PC-9 (cell line): ENCODE results near the gene RPL19. TPM values are rescaled to one million over a fixed set of nuclear protein-coding genes. Genes with fewer than 3 reads are reported as not detected.
A peak's percentile ranks its signal among the peaks of the same experiment; 100 is the strongest.

Experiments
- BruUV-seq: library from RNA; stranded (reverse); fragments of 400-500 nt; replicated peaks from 2 replicates; lab custom pipeline; 2021; lab: Mats Ljungman, UMichigan
- CTCF ChIA-PET: fragments of 300-600 bp; sonication (Branson Sonifier 250); formaldehyde crosslinking; loops from one replicate; lab custom pipeline; 2022; ENCODE audit warnings: antibody characterized with exemption; lab: Charles Lee
- POLR2A ChIA-PET: fragments of 300-600 bp; sonication (Branson Sonifier 250); formaldehyde crosslinking; loops from one replicate; lab custom pipeline; 2022; ENCODE audit warnings: antibody characterized with exemption; ENCODE audit not compliant: unreplicated experiment; lab: Charles Lee
- DNase-seq, 2 experiments: peaks; one replicate each; pipeline versions ENCODE4 v3.0.0 to v3.0.0-alpha.2; 2015 to 2022; ENCODE audit warnings: mixed read lengths in 1 of 2
- H2AFZ ChIP-seq: fragments of 200-600 bp; sonication (generic); 2 replicates; pipeline ENCODE4 v1.8.1; 2017; ENCODE audit warnings: antibody characterized with exemption
- H3F3A ChIP-seq: fragments of 200-600 bp; sonication (generic); 2 replicates; pipeline ENCODE4 v1.8.1; 2017; ENCODE audit warnings: antibody characterized with exemption, mild to moderate bottlenecking, low read depth; ENCODE audit not compliant: insufficient read depth
- H3K27ac ChIP-seq: fragments of 200-600 bp; sonication (generic); 2 replicates; pipeline ENCODE4 v1.6.1; 2016; ENCODE audit warnings: mixed run types
- H3K27me3 ChIP-seq: fragments of 200-600 bp; sonication (generic); 2 replicates; pipeline ENCODE4 v1.6.1; 2016; ENCODE audit warnings: low read depth, mixed run types; ENCODE audit not compliant: insufficient read depth
- H3K36me3 ChIP-seq: fragments of 200-600 bp; sonication (generic); 2 replicates; pipeline ENCODE4 v1.6.1; 2016; ENCODE audit warnings: low read depth, mixed run types
- H3K4me1 ChIP-seq: fragments of 200-600 bp; sonication (generic); replicated peaks from 2 replicates; pipeline ENCODE4 v1.6.1; 2016; ENCODE audit warnings: mixed run types; ENCODE audit not compliant: insufficient read depth
- H3K4me2 ChIP-seq: fragments of 200-600 bp; sonication (generic); 2 replicates; pipeline ENCODE4 v1.6.1; 2017; ENCODE audit warnings: mixed run types
- H3K4me3 ChIP-seq: fragments of 200-600 bp; sonication (generic); 2 replicates; pipeline ENCODE4 v1.6.1; 2016; ENCODE audit warnings: mixed run types
- H3K79me2 ChIP-seq: fragments of 200-600 bp; sonication (generic); 2 replicates; pipeline ENCODE4 v1.6.1; 2017; ENCODE audit warnings: low read depth, mixed run types
- H3K9me2 ChIP-seq: fragments of 200-600 bp; sonication (generic); 2 replicates; pipeline ENCODE4 v1.8.1; 2017; ENCODE audit warnings: mild to moderate bottlenecking; ENCODE audit not compliant: insufficient read depth
- H3K9me3 ChIP-seq: fragments of 200-600 bp; sonication (generic); 2 replicates; pipeline ENCODE4 v1.8.1; 2016; ENCODE audit warnings: low read depth; ENCODE audit not compliant: insufficient read depth
- H4K20me1 ChIP-seq: fragments of 200-600 bp; sonication (generic); 2 replicates; pipeline ENCODE4 v1.8.1; 2017; ENCODE audit not compliant: insufficient read depth
- CTCF ChIP-seq: fragments of 200-600 bp; sonication (generic); conservative IDR thresholded peaks from 2 replicates; pipeline ENCODE4 v1.6.1; 2017; ENCODE audit warnings: mixed run types, antibody characterized with exemption, mild to moderate bottlenecking, moderate library complexity
- EZH2 ChIP-seq: fragments of 200-600 bp; sonication (generic); IDR thresholded peaks from 2 replicates; pipeline ENCODE4 v1.8.0; 2017; ENCODE audit warnings: antibody characterized with exemption, low read depth
- intact Hi-C: fragments of 100-400 bp; cut with micrococcal nuclease; formaldehyde crosslinking; loops from one replicate; pipeline ENCODE4 v1.10.0; 2022; ENCODE audit not compliant: unreplicated experiment
- total RNA-seq: library from RNA; stranded (reverse); gene quantifications from 2 replicates; pipeline ENCODE4 v1.2.3, GENCODE V29; 2021

RPL19 gene
- total RNA-seq, 1 experiment from 2014 or later, result 1,670 TPM

GRCh38 chr17:39194089-39194984 lies 5.7 kb upstream of the RPL19 start:
- H3K4me1 ChIP-seq, result peaks cover 15% of the 10 kb centered on the region
- no peak for DNase-seq
- CTCF ChIA-PET, result no interaction called here
- H3K79me2 ChIP-seq, result peaks cover 14% of the 10 kb centered on the region
- no peak for TF ChIP-seq EZH2
- TF ChIP-seq CTCF, result no peak
- no peaks in the 10 kb centered on the region for H3K27me3 ChIP-seq
- no peak overlapping the region for H3K4me2 ChIP-seq
- no peaks in the 10 kb centered on the region for H4K20me1 ChIP-seq
- H3K27ac ChIP-seq, result no peak overlapping the region
- no peaks in the 10 kb centered on the region for H3K9me3 ChIP-seq
- H3K4me3 ChIP-seq, result no peak overlapping the region
- H3K9me2 ChIP-seq, result no peaks in the 10 kb centered on the region
- no peak overlapping the region for H2AFZ ChIP-seq
- peaks cover 20% of the 10 kb centered on the region for H3F3A ChIP-seq
- POLR2A ChIA-PET, result no interaction called here
- H3K36me3 ChIP-seq, result no peaks in the 10 kb centered on the region
- no TSS peak for BruUV-seq
- intact Hi-C loops, result no loop called here

GRCh38 chr17:39194985-39195524 lies 5.0 kb upstream of the RPL19 start:
- Histone ChIP-seq H3K27me3 (no peaks in the 10 kb centered on the region), H4K20me1 (no peaks in the 10 kb centered on the region), H3K4me1 (peaks cover 17% of the 10 kb centered on the region), H3K9me2 (no peaks in the 10 kb centered on the region), H3K4me3 (no peak overlapping the region), H3K27ac (no peak overlapping the region), H3F3A (peaks cover 25% of the 10 kb centered on the region), H3K36me3 (no peaks in the 10 kb centered on the region), H2AFZ (no peak overlapping the region), H3K9me3 (no peaks in the 10 kb centered on the region), H3K4me2 (no peak overlapping the region), H3K79me2 (peaks cover 15% of the 10 kb centered on the region)
- CTCF ChIA-PET, result interaction anchor here (2.0 kb wide), 1 partner anchor 42 kb away, joined by 4 read pairs; no protein-coding TSS in a partner anchor
- POLR2A ChIA-PET, result no interaction called here
- TF ChIP-seq CTCF, result no peak
- TF ChIP-seq EZH2, result no peak
- intact Hi-C loops, result no loop called here
- no TSS peak for BruUV-seq
- no peak for DNase-seq

- Histone ChIP-seq H3F3A (peaks cover 27% of the 10 kb centered on the region), H3K27me3 (no peaks in the 10 kb centered on the region), H2AFZ (no peak overlapping the region), H3K4me2 (peak overlapping the region; percentile 90), H3K9me2 (no peaks in the 10 kb centered on the region), H3K4me1 (peaks cover 17% of the 10 kb centered on the region), H3K36me3 (peaks cover 1% of the 10 kb centered on the region), H3K9me3 (no peaks in the 10 kb centered on the region), H3K4me3 (no peak overlapping the region), H4K20me1 (no peaks in the 10 kb centered on the region), H3K27ac (no peak overlapping the region), H3K79me2 (peaks cover 21% of the 10 kb centered on the region)
- CTCF ChIA-PET, result interaction anchor here (2.0 kb wide), 1 partner anchor 42 kb away, joined by 4 read pairs; no protein-coding TSS in a partner anchor
- POLR2A ChIA-PET, result interaction anchor here (0.6 to 0.7 kb wide), 2 partner anchors 212 to 1463 kb away, joined by 3 to 5 read pairs; no protein-coding TSS in a partner anchor
- no TSS peak for BruUV-seq
- TF ChIP-seq EZH2 (no peak), CTCF (no peak)
- intact Hi-C loops, result no loop called here
- DNase-seq, result peak in 1 of 2 experiments; percentile 54
These were observed 4.4 kb upstream of the RPL19 start for GRCh38 chr17:39195568-39196160.
